HEK293 (cell line): ENCODE results near the gene C1orf174.

Source experiments
- CTCF ChIP-seq: fragments of 450-650 bp; formaldehyde crosslinking; IDR thresholded peaks from 2 replicates; pipeline ENCODE4 v1.5.1; 2016; ENCODE audit warnings: missing biosample characterization, missing genetic modification characterization
- ZEB2 ChIP-seq: fragments of 450-650 bp; formaldehyde crosslinking; IDR thresholded peaks from 2 replicates; pipeline ENCODE4 v1.5.1; 2016; ENCODE audit warnings: missing biosample characterization, missing genetic modification characterization

GRCh38 chr1:3898475-3898735 lies 1.7 kb downstream of the C1orf174 start:
- TF ChIP-seq ZEB2 (no peak), CTCF (no peak)
